ENCODE measurements around the gene TMUB1. TPM values are rescaled to one million over a fixed set of nuclear protein-coding genes. Genes with fewer than 3 reads are reported as not detected.

TMUB1 gene
- total RNA-seq, 1 donor from 2014 or later: 14.8 TPM

DNA sequence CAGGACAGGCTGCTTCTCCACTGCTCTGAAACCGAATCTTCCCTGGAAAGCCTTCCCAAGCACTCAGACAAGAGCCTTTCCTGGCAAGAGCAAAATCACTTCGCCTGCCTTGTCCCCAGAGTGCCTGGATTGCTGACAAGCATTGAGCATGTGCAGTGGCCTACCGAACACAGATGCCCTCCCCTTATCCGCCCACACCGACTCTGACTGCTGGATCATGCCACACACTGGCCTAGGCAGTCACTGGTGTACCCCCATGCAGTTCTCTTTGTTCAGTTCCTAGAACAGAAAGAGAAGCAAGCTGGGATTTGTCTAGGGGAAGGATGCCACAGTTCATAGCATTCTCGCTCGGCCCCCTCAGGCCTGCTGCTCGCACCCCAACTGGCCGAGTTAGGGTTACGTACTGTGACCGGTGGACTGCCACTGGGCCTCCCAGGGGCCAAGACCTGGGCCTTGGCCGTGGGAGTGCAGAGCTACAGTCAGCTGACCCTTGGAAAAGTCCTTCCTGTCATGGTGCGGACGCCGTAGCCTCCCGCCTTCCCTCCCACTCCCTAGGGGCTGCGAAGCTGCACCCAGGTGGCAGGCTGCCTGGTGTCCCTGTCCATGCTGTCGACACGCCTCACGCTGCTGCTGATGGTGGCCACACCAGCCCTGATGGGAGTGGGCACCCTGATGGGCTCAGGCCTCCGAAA is 48.1 kb downstream of the TMUB1 start:
- DNase-seq (ENCODE audit: low read depth in 2 of 2): no peak

DNA sequence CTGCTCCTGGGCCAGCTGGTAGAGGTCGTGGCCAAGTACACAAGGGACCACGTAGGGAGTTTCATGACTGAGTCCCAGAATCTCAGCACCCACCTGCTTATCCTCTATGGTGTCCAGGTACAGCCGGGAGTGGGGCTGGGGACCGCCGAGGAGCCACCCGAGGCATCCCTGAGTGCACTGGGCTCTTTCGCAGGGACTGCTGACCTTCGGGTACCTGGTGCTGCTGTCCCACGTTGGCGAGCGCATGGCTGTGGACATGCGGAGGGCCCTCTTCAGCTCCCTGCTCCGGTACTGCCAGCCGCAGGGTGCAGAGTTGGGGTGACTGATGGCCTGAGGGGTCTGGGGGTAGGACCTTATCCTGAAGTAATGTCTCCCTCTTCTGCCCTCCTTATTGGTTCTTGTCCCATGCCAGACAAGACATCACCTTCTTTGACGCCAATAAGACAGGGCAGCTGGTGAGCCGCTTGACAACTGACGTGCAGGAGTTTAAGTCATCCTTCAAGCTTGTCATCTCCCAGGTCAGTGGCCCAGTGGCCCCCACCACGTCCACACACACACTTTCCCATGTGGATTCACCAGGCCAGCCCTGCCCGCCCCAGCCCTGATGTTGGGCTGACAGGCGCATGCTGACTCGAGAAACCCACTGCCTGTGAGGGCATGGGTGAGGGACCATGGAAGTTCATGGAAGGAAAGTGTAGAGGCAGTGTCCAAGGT is 48.8 kb downstream of the TMUB1 start:
- DNase-seq (ENCODE audit: low read depth in 2 of 2): no peak

DNA sequence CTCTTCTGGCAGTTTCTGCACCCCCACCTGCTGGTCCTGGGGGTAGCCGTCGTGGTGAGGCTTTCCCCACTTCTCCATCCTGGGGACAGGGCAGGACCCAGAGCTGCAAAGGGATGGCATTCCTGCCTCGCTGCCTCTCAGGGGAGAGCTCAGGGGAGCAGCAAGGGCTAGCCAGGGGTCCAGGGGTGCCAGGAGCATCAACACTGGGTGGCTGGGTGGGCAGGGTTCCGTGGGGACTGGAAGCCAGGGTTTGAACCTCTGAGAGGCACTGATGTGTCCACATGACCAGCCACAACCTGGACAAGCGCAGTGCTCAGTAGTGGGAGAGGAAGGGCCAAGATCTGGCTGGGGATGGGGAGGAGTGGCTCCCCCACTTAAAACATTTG is 49.4 kb downstream of the TMUB1 start:
- no peak for DNase-seq (ENCODE audit: low read depth in 2 of 2)

DNA sequence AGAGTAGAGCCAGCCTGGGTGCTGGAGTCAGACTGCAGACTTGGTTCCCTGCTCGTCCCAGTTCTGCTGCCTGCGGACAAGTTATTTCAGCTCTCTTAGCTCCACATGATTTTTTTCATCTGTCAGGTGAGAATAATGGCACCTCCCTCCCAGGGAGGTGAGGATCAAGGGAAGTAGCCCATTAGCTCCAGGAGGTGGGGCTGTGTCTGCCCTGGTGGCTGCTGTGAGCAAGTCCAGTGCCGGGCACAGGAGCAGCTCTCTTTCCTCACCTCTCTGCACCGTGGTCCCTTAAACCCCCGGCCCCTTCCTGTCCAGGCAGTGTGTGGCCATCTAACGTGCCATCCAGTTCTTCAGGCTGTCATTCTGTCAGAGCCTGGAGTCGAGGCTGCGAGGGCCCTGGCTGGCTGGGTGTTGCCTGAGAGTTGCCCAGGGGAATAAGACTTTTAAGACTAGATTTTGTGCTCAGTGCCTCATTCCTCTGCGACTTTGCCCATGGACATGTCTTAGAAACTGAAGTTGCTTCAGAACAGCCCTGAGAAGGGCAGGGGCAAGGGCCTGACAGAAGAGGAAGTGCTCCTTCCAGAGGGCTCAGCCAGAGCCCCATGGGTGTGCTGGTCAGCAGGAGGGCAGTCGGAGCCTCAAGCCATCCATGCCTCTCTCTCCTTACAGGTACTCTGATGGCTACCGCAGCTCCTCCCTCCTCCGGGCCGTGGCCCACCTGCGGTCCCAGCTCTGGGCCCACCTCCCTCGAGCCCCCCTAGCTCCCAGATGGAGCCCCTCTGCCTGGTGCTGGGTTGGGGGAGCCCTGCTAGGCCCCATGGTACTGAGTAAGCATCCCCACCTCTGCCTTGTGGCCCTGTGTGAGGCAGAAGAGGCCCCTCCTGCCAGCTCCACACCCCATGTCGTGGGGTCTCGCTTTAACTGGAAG is 50.1 kb downstream of the TMUB1 start:
- DNase-seq (ENCODE audit: low read depth in 2 of 2): no peak

Other genes with a start within 250 kb of the TMUB1 start
- gene AOC1, start 231.0 kb downstream of the TMUB1 start, total RNA-seq: not detected in 2 replicates
- 0.13 TPM in 1 of 2 replicates, not detected in the other for gene KCNH2, start 105.2 kb downstream of the TMUB1 start, total RNA-seq
- 28.4 and 31.6 TPM in 2 replicates for gene NOS3, start 92.5 kb downstream of the TMUB1 start, total RNA-seq
- gene ATG9B, start 59.0 kb downstream of the TMUB1 start, total RNA-seq: under 0.01 and 0.13 TPM in 2 replicates
- 13.9 and 14.0 TPM in 2 replicates for gene ABCB8, start 55.0 kb downstream of the TMUB1 start, total RNA-seq
- under 0.01 and 0.13 TPM in 2 replicates for gene ASIC3, start 35.0 kb downstream of the TMUB1 start, total RNA-seq
- gene CDK5, start 25.6 kb downstream of the TMUB1 start, total RNA-seq: 14.7 and 17.3 TPM in 2 replicates
- 41.3 and 68.3 TPM in 2 replicates for gene SLC4A2, start 23.9 kb downstream of the TMUB1 start, total RNA-seq
- gene FASTK, start 2.7 kb downstream of the TMUB1 start, total RNA-seq: 43.9 and 49.3 TPM in 2 replicates
- gene AGAP3, start 3.0 kb upstream of the TMUB1 start, total RNA-seq: 43.8 and 69.4 TPM in 2 replicates
- gene GBX1, start 84.2 kb upstream of the TMUB1 start, total RNA-seq: not detected in 2 replicates
- not detected in 2 replicates for gene ASB10, start 103.8 kb upstream of the TMUB1 start, total RNA-seq
- gene H2BK1, start 127.0 kb upstream of the TMUB1 start, total RNA-seq: not detected in 2 replicates
- gene ABCF2, start 143.7 kb upstream of the TMUB1 start, total RNA-seq: 44.5 and 48.0 TPM in 2 replicates
- 29.4 and 45.1 TPM in 2 replicates for gene CHPF2, start 149.0 kb upstream of the TMUB1 start, total RNA-seq
- gene SMARCD3, start 165.2 kb upstream of the TMUB1 start, total RNA-seq: 1.8 and 3.2 TPM in 2 replicates